D341Med (cell line): Measurements from ENCODE around the gene PUSL1.

Experiments
- DNase-seq: peaks from one replicate; pipeline ENCODE4 v3.0.0; 2012; ENCODE audit warnings: low spot score

The PUSL1 gene

DNA sequence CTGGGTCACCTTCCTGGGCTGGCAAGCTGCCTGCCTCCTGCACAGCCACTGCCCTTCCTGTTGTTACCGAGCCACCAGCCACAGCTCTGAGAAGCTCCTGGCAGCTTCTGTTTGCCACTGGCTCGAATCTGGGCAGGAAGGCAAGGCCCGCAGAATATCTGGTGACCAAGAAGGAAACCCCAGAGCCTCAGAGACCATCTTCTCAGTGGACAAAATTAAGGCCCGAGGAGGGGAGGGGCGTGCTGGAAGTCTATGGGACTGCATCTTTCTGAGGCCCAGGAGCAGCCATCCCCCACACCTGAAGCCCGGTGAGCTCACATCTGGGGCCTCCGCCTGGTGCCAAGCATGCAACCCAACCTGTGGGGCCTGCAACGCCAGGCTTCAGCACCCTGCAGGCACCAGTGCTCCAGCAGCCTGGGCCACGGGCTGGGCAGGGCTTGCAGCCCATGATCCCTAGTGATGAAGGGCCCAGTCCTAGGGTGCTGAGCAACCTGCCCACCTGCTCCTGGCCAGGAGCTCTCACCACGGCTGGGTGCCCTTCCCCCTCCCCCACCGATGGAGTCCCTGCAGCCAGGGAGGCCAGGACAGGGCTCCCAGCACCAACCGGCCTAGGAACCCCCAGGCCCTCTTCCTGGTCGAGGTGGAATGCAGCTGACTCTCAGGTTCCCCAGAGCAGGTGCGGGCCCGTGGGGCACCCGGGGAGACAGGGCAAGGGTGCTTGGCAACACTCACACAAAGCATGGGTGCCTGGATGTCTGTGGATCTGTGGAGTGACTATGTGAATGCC is 17.1 kb downstream of the PUSL1 start:
- no peak for DNase-seq

DNA sequence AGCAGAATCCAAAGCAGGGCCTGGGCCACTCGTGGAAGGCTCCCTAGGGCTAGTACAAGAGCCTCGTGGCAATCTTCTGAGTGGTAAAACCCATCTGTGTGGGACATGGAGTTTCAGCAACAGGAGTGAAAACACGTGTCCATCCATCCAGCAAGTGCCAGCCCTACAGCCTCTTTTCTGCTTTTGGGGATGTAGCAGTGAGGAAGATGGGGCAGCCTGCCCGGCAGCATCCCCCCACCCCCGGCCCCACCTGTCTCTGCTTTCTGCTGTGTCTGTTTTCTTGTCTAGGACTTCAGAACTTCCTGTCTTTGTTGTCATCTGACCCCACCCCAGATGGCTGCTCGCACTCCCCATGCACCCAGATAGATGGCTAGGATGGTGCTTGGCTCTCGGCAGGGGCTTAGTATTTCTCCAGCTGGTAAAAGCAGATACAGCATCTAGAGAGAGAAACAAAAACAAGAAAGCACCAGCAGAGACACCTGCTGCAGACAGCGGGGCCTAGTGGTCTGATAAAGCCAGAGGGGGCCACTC is 17.7 kb downstream of the PUSL1 start:
- DNase-seq: no peak

DNA sequence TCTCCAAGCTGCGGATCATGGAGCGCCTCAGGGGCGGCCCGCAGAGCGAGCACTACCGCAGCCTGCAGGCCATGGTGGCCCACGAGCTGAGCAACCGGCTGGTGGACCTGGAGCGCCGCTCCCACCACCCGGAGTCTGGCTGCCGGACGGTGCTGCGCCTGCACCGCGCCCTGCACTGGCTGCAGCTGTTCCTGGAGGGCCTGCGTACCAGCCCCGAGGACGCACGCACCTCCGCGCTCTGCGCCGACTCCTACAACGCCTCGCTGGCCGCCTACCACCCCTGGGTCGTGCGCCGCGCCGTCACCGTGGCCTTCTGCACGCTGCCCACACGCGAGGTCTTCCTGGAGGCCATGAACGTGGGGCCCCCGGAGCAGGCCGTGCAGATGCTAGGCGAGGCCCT is 18.9 kb downstream of the PUSL1 start:
- no peak for DNase-seq

DNA sequence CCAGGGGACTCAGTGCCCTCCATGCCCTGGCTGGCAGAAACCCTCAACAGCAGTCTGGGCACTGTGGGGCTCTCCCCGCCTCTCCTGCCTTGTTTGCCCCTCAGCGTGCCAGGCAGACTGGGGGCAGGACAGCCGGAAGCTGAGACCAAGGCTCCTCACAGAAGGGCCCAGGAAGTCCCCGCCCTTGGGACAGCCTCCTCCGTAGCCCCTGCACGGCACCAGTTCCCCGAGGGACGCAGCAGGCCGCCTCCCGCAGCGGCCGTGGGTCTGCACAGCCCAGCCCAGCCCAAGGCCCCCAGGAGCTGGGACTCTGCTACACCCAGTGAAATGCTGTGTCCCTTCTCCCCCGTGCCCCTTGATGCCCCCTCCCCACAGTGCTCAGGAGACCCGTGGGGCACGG is 19.9 kb downstream of the PUSL1 start:
- no peak for DNase-seq

GRCh38 chr1:1329304-1330210 is 21.2 kb downstream of the PUSL1 start:
- no peak for DNase-seq

DNA sequence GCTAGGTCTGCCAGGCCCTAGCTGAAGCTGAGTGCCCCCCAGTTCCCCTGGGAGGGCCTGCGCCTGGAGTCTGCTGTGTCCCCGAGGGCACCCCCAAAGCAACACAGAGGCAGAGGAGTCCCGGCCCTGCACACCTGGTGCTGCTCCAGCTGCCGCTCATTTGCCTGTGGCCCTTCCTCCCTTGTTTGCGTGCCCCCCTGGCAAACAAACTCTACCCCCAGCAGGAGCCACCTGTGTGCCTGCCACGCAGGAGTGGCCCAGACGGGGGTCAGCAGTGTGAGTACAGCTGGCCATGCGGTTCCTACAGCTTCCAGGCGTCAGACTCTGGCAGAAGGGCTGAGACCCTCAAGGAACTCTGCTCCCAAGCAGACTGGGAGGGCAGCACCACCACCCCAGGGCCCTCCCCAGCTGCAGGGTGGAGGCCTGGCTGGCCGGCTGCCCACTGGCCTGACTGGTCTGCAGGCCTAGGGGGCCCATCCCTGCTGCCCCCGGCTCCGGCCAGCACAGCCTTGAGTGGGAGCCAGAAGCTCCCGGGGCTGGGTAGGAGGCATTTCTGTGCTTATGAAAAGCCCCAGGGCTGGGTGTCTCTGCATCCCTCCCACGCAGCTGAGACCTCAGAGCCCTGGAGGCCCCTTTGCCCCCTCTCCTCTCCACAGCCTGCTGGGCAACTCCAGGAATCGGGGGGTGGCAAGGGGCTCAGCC is 22.1 kb downstream of the PUSL1 start:
- no peak for DNase-seq

GRCh38 chr1:1331068-1331965 is 22.9 kb downstream of the PUSL1 start, which contains the start of gene TAS1R3:
Gene TAS1R3, plus strand, starts transcription at chr1:1331280. Its CDS starts 66 bp downstream, at chr1:1331346.
- DNase-seq: no peak

GRCh38 chr1:1332031-1332755 is 23.8 kb downstream of the PUSL1 start:
- no peak for DNase-seq

GRCh38 chr1:1332774-1333480 is 24.5 kb downstream of the PUSL1 start:
- no peak for DNase-seq

- no peak for DNase-seq
Observed at GRCh38 chr1:1333551-1334241, 25.3 kb downstream of the PUSL1 start.

- no peak for DNase-seq
Observed at GRCh38 chr1:1334835-1335234, 26.4 kb downstream of the PUSL1 start.

DNA sequence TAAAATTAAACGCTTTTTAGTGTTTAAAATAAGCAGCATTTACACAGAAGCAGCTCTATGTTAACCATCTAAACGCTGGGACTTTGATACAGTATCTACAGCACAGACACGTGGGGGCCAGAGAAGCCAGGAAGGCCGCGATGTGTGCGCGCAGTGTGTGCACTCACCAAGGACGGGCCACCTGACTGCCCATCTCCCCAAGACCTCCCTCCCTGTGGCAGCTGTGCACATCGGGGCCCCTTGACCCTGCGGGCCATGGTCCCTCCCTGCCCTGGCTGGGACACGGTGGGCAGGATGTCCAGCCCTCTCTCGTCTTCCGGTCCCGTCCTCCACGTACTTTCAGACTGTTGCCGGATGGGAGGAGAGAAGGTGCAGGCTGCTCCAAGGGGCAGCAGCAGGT is 26.9 kb downstream of the PUSL1 start:
- no peak for DNase-seq

- DNase-seq: no peak
Observed at GRCh38 chr1:1335792-1336248, 27.4 kb downstream of the PUSL1 start.

- no peak for DNase-seq
Observed at GRCh38 chr1:1336446-1336845, 28.0 kb downstream of the PUSL1 start.

- DNase-seq: no peak
Observed at GRCh38 chr1:1336931-1337792, 28.8 kb downstream of the PUSL1 start.

DNA sequence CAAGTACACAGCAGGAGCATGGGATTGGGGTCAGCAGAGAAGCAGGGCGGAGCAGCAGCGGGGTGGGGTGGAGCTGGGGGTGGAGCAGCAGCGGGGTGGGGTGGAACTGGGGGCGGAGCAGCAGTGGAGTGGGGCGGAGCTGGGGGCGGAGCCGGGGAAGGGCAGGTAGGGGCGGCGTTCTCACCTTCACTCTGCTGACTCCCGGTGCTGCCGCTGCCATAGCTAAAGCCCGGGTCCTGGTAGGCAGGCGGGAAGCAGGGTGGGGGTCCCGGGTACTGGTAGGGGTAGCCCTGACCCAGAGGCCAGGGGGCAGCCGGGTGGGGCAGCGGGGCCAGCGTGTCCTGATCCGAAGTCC is 29.4 kb downstream of the PUSL1 start:
- DNase-seq: peak; percentile 78

DNA sequence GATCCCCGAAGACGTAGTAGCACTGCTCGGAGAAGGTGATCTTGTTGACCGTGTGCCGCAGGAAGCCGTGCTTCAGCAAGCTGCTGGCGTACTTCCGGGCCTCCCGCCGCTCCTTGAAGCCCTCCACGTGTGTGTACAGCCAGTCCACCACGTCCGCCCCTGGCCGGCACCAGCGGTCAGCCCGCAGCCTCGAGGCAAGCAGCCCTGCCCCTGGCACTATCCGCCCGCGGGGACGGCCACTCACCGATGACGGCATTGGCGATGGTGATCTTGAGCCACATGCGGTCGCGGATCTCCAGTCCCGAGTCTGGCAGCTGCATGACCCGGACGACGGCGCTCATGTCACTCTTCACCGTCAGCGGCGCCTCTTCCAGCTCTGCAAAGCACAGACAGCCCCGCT is 29.9 kb downstream of the PUSL1 start:
- no peak for DNase-seq

- DNase-seq: no peak
Observed at GRCh38 chr1:1340185-1340584, 31.8 kb downstream of the PUSL1 start.
